NCI-H345 (cell line): ENCODE results near the gene OAF.

Experiments
- DNase-seq: peaks from one replicate; lab custom pipeline; 2025; lab: John Stamatoyannopoulos, UW

The OAF gene

DNA sequence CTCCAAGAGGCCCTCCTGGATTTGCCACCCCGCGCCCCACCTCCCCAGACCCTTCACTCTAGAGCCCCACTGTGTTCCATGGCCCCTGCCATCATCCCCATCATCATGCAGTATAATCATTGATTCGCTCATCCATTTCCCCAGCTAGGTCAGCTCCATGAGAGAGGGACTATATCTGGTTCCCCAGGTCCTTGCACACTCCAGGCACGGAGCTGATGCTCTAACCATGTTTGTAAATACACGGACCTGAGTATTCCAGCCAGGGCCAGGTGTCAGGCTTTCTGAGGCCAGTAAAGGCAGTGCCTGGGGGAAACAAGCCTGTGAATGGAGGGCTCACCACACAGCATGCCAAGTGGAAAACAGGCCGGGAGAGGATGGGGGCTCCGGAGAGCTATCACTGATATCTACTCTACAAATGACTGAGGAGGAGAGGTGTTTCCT is 27.1 kb upstream of the OAF start:
- DNase-seq: no peak

DNA sequence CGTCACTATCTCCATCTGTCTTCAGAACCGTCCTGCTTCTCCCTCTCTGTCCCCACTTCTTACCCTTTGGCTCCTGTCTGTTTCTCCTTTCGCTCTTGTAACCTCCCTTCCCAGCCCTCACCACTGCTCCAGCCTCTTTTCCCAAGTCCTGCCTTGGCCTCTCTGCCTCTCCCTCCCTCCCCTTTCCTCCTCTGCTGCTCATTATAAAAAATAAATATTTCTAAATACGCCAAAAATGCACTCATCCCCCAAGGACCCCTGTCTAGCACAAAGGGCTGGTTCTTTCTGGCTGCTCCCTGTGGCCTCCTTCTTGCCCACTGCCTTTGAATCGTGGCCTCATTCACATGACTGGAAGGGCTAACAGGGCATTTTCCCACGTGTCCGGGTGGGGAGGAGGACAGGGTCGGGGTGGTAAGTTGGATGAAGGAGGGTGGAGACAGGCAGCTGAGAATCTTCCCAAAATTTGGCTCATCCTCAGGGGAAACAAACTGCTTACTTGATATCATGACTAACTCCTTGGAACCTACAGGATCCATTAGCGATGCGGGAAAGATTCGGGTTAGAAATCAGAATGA is 26.4 kb upstream of the OAF start:
- DNase-seq: no peak

DNA sequence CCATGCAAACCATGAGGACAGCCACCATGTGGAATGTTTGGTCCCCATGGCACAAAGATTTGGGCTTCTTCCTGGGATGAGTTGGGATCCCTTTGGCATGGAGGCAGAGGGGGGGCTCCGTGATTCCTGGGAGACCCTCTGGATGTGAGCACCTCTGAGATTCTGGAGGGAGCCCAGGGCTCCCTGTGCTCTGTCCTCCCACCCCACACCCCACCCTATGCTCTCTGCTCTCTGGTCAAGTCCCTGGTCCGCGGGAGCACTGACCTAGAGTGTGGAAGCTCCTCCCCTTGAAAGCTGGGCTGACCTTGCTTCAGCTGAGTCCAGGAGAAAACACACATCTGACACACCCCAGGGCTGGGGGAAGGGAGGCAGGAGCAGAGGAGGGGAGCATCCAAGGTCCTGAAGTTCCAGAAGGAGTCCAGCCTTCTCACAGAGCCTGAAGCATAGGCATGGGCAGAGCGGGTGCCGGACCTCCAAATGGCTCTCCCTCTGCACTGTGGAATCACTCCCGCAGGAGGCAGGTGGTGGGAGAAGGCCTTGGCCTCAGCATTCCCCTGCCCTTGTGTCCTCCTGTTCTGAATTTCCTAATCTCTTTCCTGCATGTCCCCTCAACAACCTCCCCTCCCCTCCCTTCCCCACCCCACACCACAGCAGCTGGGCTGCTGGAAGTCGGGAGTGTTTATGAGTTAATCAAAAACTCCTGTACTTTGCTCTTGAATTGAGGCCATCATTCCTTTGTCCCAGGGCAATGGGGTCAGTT is 25.7 kb upstream of the OAF start:
- no peak for DNase-seq

DNA sequence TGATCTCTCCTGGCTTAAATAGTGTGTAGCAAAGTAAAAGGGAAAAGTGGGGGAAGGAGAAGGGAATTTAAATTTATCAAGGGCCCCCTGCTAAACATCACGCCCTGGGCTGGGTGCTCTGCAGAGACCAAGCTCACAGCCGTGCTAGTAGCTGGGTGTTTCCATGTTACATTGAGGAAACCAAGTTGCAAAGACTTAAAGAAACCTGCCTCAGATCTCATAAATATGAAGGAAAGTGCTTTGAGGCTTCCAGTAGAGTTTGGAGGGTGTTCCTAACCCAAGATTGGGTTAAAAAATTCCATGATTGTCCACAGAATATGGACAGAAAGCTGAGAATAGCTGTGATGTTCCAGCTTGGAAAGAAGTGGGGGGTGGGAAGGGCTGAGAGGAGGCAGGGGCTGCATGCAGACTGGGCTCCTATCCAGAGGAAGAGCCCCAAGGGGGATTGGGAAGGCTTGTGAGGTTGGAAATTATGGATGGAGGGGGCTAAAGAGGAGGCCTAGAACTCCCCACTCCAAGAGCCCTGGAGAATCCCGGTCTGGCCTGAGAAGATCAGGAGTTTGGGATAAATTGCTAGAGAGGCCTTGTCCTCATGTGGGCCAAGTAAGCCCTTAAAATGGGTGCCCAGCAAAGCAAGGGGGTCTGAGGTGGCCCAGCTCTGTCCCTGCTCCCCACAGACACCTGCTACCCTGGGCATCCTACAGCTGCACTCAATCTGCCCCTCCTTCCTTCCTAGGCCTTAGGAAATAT is 25.0 kb upstream of the OAF start:
- no peak for DNase-seq

DNA sequence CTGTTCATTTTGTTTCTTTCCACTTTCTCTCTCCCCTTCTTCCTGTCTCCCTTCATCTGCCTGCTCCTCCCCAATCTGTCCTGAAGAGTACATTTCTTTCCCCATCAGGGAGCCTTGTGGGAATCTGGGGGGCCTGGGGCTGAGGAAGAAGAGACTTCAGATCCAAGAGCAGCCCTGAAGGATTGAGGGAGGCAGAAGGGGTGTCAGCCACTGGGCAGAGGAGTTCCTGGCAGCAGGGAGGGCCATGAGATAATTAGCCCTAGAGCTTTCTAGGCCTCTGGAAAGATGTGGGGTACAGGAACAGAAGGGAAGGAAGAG is 24.4 kb upstream of the OAF start:
- DNase-seq: no peak

DNA sequence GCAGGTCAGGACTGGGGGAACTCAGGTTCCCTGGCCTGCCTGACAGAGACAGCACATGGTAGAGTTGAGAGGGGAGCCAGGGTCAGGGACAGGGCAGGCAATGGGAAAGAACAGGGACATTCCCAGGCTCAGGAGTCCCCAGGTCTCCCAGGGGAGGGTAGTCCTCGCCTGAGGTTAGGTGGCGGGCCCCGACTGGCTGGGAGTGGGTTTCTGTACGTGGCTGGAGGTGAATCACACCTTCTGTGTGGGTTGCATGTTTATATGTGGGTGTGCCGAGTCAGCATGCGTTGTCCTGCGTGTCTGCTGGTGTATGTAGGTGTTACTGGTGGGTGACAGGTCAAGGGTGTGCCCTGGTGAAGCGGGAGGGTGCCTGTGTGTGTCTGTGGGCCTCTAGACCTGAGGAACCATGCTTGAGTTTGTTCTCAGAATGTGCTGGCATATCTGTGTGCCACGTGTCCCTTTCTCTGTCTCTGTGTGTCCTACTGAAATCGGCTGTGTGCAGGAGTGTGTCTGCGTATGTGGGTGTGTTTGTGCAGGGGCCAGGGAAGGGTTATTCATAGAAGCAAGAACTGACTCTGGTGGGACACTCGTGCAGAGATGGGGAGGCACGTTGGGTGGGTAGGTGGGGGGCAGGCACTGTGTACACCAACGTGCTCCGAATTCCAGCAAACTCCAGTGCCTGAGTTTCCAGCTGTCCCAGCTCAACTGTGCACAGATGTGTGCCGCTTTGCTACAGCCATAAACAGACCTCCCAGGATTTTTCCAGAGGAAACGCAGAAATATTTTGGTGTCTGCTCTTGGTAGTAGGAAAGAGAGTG is 23.8 kb upstream of the OAF start:
- DNase-seq: no peak

DNA sequence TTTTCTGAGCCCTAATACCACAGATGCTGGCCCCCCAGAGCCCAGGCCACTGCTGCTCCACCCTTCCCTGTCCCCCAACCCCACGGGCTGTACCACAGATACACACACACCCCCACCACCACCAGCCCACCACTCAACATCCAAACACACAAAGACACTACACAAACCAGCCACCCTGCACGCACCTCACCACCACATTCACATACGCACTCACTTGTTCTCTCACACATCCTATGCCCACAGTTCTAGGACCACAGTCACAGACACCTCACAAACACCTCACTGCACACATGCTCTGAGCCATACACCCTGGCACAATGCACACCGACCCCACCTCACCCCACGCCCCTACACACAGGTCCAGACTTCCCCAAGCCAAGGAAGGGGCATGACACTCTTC is 22.5 kb upstream of the OAF start:
- DNase-seq: no peak

DNA sequence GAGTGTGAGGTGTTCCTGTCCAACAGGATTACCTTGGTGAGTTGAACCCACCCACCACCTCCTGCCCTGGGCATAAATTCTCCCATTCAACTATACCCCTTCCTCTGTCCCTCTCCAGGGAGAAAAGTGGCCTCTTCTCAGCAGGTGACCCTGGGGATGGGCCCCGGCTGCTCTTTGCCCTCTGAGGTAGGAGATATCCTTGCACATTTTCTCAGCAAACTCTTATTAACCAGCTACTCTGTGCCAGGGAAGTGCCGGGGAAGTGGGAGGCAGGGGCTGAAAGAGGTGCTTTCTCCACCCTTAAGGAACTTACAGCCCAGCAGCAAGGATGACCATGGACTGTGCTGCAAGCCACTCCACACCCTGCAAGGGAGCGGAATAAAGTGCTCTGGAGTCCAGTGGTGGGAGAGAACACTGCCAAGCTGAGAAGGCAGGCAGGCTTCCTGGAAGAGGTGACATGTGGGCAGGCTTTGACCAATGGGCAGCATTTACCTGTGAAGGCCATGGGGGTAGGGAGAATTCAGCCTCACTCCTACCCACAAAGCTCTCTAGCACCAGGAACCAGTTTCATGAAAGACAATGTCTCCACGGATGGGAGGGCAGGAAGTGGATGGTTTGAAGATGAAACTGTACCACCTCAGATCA is 21.9 kb upstream of the OAF start:
- no peak for DNase-seq

DNA sequence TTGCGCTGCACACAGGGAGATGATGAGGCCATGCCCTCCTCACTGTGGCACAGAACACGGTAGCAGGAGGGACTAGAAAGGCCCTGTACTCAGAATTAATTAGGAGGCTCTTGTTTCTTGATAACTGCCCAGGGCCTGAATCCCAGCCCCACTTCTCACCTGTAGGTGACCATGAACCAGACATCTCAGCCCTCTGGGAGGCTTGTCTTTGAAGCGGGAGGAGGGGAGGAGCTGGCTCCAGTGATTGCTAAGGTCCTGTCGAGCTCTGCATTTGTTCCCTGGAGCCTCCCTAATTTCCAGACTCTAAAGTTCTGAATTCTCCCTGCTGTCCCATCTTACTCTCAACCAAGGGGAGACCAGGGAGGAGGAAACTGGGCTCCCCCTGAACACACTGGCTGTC is 19.8 kb upstream of the OAF start:
- no peak for DNase-seq

DNA sequence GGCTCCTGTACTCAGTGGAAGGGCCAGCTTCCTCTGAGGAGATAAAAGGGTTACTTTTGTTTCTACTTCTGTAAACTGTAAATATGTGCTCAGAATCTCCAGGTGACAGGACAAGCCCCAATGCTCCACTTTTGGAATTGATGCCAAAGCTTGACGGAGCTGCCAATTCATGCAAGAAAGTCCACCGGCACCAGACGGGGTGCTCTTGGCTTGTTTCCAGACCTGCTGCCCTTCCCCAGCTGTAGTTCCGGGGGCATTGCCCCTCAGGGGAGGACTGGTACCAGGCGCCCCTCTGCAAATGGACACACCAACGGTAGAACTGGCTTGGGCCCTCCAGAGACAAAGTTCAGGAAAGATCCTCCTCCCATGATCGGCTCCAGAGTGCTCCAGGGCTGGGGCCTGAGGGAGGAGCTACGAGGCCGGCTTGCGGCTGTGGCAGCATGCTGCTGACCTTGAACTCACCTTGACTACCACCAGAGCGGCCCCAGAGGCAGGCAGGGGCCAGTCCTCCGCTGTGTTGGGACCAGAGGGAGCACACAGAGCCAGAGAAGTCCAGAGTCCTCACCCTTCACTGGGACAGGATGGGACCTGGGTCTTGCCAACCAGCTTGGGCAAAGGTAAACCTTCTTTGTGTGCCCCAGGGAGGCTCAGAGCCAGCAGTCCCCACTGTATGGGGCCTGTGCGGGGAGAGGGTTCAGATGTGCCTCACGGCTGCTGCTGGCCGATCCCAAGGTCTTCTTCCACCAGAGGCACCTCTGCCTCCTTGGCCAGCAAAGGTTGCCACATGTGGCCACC is 17.8 kb upstream of the OAF start:
- DNase-seq: no peak

DNA sequence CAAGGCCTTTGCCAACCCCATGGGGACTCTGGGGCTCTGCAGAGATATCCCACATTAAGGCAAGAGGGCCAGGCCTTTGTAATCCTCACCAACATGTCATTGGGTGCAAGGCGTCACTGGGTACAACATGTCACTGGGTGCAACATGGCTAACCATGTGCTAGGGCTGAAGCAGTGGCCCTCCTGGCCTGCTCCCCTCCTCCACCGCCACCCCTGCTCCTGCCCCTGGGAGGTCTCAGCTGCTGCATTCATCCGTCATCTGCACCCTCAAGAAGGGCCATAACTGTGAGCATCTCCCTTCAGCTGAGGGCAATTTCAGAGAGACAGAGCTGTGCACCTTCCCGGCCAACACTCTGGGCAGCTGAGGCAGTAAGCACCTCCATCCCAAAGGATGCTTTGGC is 16.7 kb upstream of the OAF start:
- no peak for DNase-seq

DNA sequence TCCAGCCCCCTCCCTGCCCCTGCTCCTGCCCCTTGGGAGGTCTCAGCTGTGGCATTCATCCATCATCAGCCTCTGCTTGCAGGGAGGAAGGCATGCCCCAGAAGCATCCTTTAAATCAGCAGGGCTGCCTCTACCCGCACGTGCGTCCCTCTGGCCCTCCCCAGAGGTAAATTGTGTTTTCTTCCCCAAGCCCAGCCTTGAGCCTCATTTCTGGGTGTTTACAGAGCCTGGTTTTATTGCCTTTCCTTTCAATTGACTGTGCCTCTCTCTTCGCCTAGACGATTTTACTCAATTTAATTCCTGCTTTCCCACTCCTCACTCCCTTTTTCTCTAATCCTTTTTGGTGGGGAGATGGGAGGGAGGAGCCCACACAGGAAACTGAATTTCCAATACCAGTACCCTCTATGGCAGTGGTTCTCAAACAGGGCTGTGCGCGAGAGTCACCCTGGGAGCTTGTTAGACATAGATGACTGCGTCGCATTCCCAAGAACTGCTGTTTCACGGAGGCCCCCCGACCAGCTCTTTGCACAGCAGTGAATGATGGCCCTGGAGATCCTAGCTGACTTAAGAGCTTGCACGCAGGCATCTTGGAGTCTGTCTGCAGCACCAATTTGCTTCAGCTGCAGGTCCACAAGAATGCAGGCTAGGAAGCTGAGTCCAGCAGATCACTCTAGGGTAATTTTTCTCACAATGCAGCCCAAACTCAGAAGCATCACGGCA is 15.1 kb upstream of the OAF start:
- DNase-seq: no peak

DNA sequence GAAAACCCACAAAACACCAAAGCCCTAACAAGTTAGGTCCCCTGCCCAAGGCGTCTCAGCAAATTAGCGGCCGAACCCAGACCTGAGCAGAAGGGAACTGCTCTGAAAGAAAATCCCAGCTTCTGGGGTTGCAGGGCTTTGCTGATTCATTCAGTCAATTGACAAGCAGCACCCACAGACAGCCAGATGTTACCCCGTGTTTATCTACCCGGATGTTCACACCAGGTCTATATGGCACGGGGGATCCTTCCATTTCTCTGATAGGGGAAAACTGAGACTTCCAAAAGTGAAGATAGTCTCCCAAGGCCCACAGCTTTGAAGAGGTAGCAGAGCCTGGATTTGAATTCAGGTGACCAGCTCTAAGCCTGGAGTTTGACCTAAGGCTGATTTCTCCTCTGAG is 14.0 kb upstream of the OAF start:
- DNase-seq: no peak

DNA sequence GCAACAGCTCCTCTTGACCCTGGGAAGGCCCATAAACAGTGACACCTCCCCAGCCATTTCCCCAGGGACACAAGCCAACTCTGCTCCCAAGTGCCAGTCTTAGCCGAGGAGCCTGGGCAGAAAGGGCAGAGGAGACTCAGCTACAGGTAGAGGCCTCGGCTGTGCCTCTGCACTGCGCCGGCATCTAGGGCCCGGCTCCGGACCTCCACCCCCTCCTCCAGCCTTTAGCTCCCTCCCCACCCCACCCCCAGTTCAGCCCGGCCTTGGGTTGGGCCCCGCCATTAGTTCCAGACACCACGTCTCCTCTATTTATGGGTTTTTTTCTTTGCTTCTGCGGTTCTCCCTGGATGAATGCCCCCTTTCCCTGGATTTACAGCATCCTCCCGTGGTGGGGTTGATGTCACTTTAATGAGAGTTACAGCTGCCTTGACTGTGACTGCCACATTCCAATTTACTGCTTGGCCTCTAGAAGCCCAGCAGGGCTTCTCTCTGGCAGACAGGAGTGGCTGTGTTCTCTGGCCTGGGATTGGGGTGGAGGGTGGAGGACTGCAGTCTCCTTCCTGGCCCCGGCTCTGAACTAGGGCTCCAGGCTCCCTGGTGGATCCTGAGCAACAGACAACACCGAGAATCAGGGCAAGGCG is 13.5 kb upstream of the OAF start:
- no peak for DNase-seq

DNA sequence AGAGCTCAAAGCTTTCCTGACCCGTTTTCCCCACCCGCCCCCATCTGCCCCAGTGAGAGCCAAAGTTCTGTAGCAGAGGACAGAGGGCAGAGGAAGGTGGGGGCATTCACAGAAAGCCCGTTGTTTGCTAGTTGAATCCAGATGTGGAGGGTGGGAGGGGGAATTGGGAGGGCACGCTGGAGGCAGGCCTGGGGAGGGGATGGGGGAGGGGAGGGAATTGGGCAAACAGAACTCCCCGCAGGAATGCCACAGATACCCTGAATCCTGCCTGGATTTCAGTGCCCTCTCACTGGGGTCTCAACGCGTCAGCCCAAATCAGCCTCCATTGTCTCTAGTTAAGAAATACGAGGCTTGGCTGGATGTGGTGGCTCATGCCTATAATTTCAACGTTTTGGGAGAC is 12.9 kb upstream of the OAF start:
- no peak for DNase-seq

DNA sequence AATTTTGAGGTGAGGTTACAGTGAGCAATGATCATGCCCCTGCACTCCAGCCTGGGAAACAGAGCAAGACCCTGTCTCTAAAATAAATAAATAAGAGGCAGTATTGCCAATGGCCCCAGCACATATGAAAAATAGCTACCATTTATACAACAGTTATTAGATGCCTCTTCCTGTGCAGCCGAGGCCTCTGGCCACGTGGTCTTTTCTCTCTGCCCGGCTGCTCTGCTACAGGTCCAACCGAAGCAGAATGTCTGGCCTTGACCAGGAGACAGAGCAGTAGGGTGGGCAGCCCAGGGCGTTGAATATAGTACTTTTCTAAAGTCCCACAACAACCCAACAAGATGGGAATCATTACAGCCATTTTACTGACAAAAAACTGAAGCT is 12.4 kb upstream of the OAF start:
- no peak for DNase-seq

DNA sequence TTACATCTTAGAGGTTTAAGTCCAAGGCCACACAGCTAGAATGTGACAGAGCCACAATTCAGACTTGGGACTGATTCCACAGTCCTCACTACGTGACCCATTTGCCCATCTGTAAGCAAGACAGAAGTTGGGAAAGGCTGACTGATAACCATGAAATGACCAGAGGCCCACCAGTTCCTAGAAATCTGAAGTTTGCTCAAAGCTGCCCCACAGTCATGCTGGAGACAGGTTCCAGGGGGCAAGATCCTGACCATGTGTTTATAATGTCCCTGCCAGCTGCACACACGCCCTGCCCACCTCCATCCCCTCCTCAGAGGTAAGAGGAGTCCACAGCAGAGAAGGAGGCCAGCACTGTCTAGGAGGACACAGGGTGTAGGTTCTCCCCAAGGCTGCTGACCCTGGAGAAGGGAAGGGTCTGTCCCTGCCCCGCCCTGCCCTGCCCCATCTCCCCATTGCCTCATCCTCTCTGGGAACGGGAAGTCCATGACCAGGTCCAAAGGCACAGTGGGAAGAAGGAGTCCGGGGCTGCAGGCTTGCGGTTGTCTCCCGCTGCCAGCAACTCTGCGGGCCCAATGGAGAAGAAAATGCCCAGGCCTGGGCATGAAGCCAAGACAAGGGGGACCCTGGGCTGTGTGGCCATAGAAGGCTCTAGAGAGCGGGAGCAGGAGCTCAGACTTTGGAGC is 11.9 kb upstream of the OAF start:
- no peak for DNase-seq

DNA sequence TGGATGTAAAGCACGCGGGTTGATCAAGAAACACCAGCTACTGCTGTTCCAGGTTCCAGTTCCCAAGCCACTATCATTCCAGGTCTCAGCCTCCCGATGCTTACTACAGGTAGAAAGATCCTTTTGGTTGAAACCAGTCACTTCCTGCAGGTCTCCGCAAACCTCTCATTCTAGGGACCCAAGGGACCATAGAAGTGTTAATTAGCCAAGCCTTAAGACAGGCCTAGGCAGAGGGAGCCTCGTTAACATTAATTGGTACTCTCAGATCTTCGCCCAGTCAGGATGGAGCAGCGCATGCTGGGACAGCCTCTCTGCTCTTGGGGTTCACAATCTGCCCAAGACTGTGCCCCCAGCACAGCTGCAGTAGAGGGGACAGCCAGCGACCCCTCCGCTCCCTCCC is 11.2 kb upstream of the OAF start:
- no peak for DNase-seq

DNA sequence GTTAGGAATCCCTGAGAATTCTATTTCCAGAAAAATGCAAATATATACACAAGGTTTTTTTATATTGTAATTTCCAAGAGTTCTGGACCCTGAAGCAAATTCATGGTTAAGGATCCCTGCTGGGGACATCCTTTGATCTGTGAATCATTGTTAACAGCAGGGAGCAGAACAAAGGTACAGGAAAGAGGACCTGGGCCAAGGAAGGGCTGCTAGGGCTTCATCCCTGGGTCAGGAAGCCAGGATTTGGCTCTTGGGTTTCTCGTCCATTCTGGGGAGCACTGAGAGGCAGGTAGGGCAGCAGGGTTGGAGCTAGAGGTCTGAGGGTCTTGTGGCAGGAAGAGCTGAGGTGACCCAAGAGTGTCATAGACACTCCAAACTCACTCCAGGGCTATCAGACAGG is 10.2 kb upstream of the OAF start:
- DNase-seq: no peak

DNA sequence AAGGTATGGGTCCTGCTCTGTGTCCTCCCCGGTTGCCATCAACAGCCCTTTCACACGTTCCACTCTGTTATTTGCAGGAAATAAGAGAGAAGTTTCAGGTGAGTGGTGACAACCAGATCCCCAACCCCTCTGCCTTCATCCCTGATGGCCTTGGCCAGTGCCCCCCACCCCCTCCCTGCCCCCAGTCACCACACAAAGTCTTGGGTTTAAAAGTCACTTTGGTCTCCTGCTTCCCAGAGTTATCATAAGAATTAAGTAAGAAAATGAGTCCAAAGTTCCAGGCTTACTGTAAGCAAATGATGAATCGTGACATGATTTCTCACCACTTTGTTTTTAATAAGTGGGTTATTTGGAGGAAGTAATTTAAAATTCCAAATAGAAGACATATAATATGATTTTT is 9.2 kb upstream of the OAF start:
- no peak for DNase-seq
